Stimulated activated naive CD8-positive, alpha-beta T cell treated with anti-CD3 and anti-CD28 coated beads, Interleukin-15, Interleukin-2, amounts not matched to agents 100 ng/mL and 50 ng/mL, for 24 hours (primary cell): ENCODE results near the gene POLG.
A peak's percentile ranks its signal among the peaks of the same experiment; 100 is the strongest.

Experiments used
- H3K27ac Mint-ChIP-seq: one replicate; pipeline ENCODE4 v1.8.0; 2021; ENCODE audit warnings: mild to moderate bottlenecking, mixed read lengths
- H3K27me3 Mint-ChIP-seq: one replicate; pipeline ENCODE4 v1.8.0; 2021; ENCODE audit warnings: mixed read lengths
- H3K36me3 Mint-ChIP-seq: one replicate; pipeline ENCODE4 v1.8.0; 2021; ENCODE audit warnings: low read depth, mixed read lengths
- H3K4me1 Mint-ChIP-seq: one replicate; pipeline ENCODE4 v1.8.0; 2021; ENCODE audit warnings: low read depth, mixed read lengths
- H3K4me3 Mint-ChIP-seq: one replicate; pipeline ENCODE4 v1.8.0; 2021; ENCODE audit warnings: mild to moderate bottlenecking, mixed read lengths
- H3K9me3 Mint-ChIP-seq: one replicate; pipeline ENCODE4 v1.8.0; 2021; ENCODE audit warnings: mixed read lengths

Gene POLG

GRCh38 chr15:89328398-89329254 is 6.0 kb downstream of the POLG start:
- Mint-ChIP-seq H3K36me3 (peaks cover 81% of the 10 kb centered on the region), H3K9me3 (no peaks in the 10 kb centered on the region), H3K4me3 (no peak overlapping the region), H3K27me3 (no peaks in the 10 kb centered on the region), H3K4me1 (peaks cover 45% of the 10 kb centered on the region), H3K27ac (peak overlapping the region; percentile 65)

GRCh38 chr15:89327113-89327512 is 7.5 kb downstream of the POLG start:
- Mint-ChIP-seq H3K27me3 (no peaks in the 10 kb centered on the region), H3K27ac (peak overlapping the region; percentile 19), H3K36me3 (peaks cover 82% of the 10 kb centered on the region), H3K9me3 (no peaks in the 10 kb centered on the region), H3K4me3 (no peak overlapping the region), H3K4me1 (peaks cover 36% of the 10 kb centered on the region)

DNA sequence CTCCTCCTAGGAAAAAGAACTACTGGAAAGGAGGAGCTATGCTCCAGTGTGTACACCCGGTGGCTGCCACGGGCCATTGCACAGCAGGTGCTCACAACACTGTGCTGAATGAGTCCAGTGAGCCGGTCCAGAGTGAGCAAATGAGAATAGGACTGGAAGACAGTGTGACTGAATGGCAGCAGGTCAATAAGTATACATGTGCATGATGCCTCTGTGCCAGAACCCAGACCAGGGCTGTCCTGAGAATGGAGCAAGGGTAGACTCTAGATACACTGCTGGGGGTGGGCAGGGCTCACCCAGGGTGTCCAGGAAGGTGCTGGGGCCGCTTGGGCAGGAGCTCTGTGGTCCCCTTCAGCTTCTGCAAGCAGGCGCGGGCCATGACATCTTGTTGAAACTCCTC is 8.3 kb downstream of the POLG start:
- Mint-ChIP-seq H3K4me1 (peaks cover 28% of the 10 kb centered on the region), H3K4me3 (no peak overlapping the region), H3K9me3 (no peaks in the 10 kb centered on the region), H3K27me3 (no peaks in the 10 kb centered on the region), H3K27ac (peak overlapping the region; percentile 38), H3K36me3 (peaks cover 82% of the 10 kb centered on the region)

- Mint-ChIP-seq H3K4me3 (no peak overlapping the region), H3K27ac (no peak overlapping the region), H3K9me3 (no peaks in the 10 kb centered on the region), H3K36me3 (peaks cover 78% of the 10 kb centered on the region), H3K27me3 (no peaks in the 10 kb centered on the region), H3K4me1 (peaks cover 17% of the 10 kb centered on the region)
Measured at GRCh38 chr15:89325039-89325803, 9.4 kb downstream of the POLG start.

DNA sequence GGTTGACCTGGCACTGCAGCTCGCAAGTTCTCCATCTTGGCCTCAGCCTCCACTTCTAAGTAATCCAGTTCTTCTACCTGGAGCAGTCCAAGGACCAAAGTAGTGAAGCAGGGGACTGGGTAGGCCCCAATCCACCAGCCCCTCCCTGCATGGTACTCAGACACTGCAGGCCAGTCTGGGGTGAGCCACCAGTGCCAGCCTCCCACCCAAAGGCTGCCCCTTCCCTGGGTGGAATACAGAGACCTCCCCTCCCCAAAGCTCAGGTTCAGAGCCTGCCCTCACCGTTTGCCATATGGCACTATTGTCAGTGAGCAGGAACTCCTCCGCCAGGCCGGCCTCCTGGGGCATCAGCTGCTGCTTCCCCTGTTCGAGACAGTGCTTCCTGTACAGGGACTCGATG is 10.8 kb downstream of the POLG start:
- H3K4me3 Mint-ChIP-seq, result no peak overlapping the region
- H3K27me3 Mint-ChIP-seq, result no peaks in the 10 kb centered on the region
- no peak overlapping the region for H3K27ac Mint-ChIP-seq
- H3K36me3 Mint-ChIP-seq, result peaks cover 78% of the 10 kb centered on the region
- no peaks in the 10 kb centered on the region for H3K9me3 Mint-ChIP-seq
- peaks cover 3% of the 10 kb centered on the region for H3K4me1 Mint-ChIP-seq

GRCh38 chr15:89322822-89323221 is 11.8 kb downstream of the POLG start:
- no peak overlapping the region for H3K4me3 Mint-ChIP-seq
- H3K27ac Mint-ChIP-seq, result no peak overlapping the region
- no peaks in the 10 kb centered on the region for H3K9me3 Mint-ChIP-seq
- H3K36me3 Mint-ChIP-seq, result peaks cover 77% of the 10 kb centered on the region
- peaks cover under 1% of the 10 kb centered on the region for H3K4me1 Mint-ChIP-seq
- no peaks in the 10 kb centered on the region for H3K27me3 Mint-ChIP-seq

GRCh38 chr15:89321521-89322410 is 12.9 kb downstream of the POLG start:
- Mint-ChIP-seq H3K4me3 (no peak overlapping the region), H3K36me3 (peaks cover 77% of the 10 kb centered on the region), H3K27ac (no peak overlapping the region)

GRCh38 chr15:89320200-89320599 is 14.4 kb downstream of the POLG start:
- Mint-ChIP-seq H3K9me3 (no peaks in the 10 kb centered on the region), H3K27me3 (no peaks in the 10 kb centered on the region), H3K4me3 (no peak overlapping the region), H3K36me3 (peaks cover 85% of the 10 kb centered on the region), H3K27ac (peak overlapping the region; percentile 70), H3K4me1 (peaks cover 24% of the 10 kb centered on the region)

More at GRCh38 chr15:89321521-89322410, 12.9 kb downstream of the POLG start:
- H3K9me3 Mint-ChIP-seq, result no peaks in the 10 kb centered on the region
- H3K4me1 Mint-ChIP-seq, result peaks cover 11% of the 10 kb centered on the region
- no peaks in the 10 kb centered on the region for H3K27me3 Mint-ChIP-seq

DNA sequence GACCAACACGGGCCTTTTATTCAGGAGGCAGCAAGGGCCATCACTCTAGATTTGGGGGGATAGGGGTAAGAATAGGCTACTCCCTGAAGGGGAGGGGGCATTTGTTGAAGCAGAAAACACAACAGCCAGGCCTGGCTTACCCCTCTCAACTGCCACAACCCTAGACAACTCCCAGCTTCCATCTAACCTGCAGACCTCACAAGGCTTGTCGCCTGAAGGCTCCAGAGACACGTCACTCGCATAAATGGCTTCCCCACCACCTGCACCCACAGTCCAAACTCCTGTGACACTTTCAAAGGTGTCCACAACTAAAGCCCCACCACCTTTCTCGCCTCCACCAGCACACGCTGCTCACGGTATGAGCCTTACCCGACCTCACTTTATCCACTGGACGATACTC is 14.9 kb downstream of the POLG start:
- peaks cover 24% of the 10 kb centered on the region for H3K4me1 Mint-ChIP-seq
- peak overlapping the region; percentile 21 for H3K27ac Mint-ChIP-seq
- no peaks in the 10 kb centered on the region for H3K27me3 Mint-ChIP-seq
- H3K4me3 Mint-ChIP-seq, result no peak overlapping the region
- no peaks in the 10 kb centered on the region for H3K9me3 Mint-ChIP-seq
- H3K36me3 Mint-ChIP-seq, result peaks cover 83% of the 10 kb centered on the region

DNA sequence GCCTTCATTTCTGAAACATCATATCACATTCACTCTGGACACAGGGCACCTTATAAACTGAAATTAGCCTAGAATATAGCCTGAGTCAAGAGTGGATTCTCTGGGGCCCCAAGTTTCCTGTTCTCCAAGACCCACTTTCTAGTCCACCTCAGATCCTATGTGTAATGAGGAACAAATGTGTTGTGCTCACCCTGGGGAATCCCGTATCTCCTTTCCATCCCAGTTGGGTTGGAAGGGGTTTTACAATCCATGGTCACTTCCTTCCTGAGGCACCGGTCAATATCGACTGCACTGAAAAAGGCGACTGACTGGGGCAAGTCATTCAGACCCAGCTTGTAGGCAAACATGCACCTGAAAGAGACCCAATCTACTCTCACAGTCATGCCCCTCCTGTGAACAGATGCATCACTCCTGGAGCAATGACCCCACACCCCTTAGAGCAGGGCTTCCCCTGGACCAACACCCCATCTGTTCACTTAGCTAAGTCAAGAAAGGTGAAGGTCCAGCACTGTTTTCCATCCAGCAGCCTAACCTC is 17.4 kb downstream of the POLG start:
- Mint-ChIP-seq H3K36me3 (peaks cover 84% of the 10 kb centered on the region), H3K4me3 (peak overlapping the region; percentile 34), H3K27me3 (no peaks in the 10 kb centered on the region), H3K4me1 (peaks cover 24% of the 10 kb centered on the region), H3K9me3 (no peaks in the 10 kb centered on the region), H3K27ac (peak overlapping the region; percentile 80)

DNA sequence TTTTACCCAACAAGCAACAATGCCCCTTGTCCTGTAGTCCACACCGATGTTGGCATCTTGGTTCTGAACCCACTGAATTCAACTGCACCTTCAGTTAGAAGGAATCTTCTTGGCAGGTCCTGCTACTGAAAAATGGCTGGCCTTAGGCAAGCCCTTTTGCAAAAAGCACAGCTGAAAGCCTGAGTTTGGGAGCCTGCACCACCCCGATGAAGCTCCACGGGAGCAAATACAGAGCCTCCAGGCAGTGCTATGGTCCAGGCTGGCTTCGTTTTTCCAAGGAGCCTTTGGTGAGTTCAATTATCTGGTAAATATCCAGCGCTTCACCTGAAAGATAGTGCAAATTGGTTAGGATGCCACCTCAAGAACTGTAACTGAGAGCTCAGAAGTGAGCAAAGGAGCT is 18.1 kb downstream of the POLG start:
- Mint-ChIP-seq H3K36me3 (peaks cover 84% of the 10 kb centered on the region), H3K4me1 (peaks cover 24% of the 10 kb centered on the region), H3K27me3 (no peaks in the 10 kb centered on the region), H3K4me3 (no peak overlapping the region), H3K27ac (peak overlapping the region; percentile 51), H3K9me3 (no peaks in the 10 kb centered on the region)

- Mint-ChIP-seq H3K4me3 (no peak overlapping the region), H3K9me3 (no peaks in the 10 kb centered on the region), H3K27me3 (no peaks in the 10 kb centered on the region), H3K36me3 (peaks cover 85% of the 10 kb centered on the region), H3K4me1 (peaks cover 24% of the 10 kb centered on the region), H3K27ac (peak overlapping the region; percentile 51)
Measured at GRCh38 chr15:89315375-89315929, 19.2 kb downstream of the POLG start.

DNA sequence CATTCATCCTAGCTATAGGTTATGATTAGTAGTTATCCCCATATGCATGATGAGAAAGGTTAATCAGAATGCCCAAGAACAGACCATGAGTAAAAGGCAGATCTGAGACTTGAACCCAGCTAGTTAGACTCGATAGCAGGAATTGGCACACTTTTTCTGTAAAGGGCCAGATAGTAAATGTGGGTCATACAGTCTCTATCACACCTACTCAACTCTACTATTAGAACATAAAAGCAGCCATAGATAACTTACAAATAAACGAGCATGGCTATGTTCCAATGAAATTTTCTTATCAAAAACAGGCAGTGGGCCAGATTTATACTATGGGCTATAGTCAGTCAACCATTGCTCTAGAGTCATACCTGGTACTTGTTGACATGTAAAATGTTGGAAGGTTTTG is 24.6 kb downstream of the POLG start:
- peak overlapping the region; percentile 37 for H3K27ac Mint-ChIP-seq
- peaks cover 84% of the 10 kb centered on the region for H3K36me3 Mint-ChIP-seq
- H3K4me3 Mint-ChIP-seq, result no peak overlapping the region
- no peaks in the 10 kb centered on the region for H3K9me3 Mint-ChIP-seq
- no peaks in the 10 kb centered on the region for H3K4me1 Mint-ChIP-seq
- no peaks in the 10 kb centered on the region for H3K27me3 Mint-ChIP-seq

GRCh38 chr15:89308236-89308635 is 26.4 kb downstream of the POLG start:
- Mint-ChIP-seq H3K27ac (no peak overlapping the region), H3K36me3 (peaks cover 88% of the 10 kb centered on the region), H3K4me1 (no peaks in the 10 kb centered on the region), H3K27me3 (no peaks in the 10 kb centered on the region), H3K4me3 (no peak overlapping the region), H3K9me3 (no peaks in the 10 kb centered on the region)
